ENCODE data around the gene IARS1.

The IARS1 gene

DNA sequence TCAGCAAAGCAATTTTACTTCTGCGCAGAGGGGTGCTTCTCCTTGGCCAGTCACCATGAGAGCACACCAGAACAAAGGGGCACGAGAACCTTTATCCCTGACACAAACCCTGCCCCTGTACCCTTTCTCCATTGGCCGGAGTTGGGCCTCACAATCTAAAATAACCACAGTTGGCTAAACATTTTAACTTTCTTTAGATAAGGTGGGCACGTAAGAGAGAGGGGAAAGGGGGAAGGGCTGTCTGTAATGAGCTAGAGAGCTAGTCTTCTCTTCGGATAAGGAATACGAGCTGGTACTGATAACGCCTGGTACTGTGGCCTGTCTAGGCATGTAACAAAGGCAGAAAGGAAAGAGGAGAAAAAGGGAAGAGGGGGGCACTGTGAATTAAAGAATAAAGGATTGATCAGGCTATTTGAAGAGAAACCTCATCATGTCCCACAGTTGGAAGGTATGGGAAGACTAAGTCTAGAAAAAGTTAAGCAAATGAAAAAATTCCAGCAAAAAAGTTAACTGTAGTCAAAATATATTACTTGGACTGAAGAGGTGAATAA, 1.8 kb upstream of the IARS1 start:
- DNase-seq (ENCODE audit: low spot score): no peak

DNA sequence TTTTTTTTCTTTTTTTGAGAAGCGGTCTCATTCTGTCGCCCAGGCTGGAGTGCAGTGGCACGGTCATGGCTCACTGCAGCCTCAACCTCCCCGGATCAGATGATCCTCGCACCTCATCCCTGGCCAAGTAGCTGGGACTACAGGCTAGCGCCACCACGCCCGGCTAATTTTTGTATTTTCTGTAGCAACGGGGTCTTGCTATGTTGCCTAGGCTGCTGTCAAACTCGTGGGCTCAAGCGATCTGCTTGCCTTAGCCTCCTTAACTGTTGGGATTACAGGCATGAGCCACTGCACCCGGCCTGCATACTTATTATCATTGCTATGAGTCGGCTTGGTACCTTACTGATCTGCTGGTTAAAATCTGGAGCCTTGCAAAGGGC, 790 bp upstream of the IARS1 start:
- DNase-seq (ENCODE audit: low spot score): peak; percentile 22

DNA sequence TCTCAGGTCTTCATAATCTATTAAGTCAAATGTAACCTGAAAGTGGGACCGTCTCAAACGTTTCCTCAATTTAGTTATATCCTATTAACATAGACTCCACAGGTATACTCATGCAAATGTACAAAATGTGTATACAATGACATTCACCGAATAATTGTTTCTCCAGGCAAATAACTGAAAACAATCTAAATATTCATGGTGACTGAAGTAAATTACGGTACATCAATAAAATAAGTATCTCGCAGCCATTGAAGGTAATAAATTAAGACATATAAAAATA, 482 bp downstream of the IARS1 start:
- DNase-seq (ENCODE audit: low spot score): no peak

DNA sequence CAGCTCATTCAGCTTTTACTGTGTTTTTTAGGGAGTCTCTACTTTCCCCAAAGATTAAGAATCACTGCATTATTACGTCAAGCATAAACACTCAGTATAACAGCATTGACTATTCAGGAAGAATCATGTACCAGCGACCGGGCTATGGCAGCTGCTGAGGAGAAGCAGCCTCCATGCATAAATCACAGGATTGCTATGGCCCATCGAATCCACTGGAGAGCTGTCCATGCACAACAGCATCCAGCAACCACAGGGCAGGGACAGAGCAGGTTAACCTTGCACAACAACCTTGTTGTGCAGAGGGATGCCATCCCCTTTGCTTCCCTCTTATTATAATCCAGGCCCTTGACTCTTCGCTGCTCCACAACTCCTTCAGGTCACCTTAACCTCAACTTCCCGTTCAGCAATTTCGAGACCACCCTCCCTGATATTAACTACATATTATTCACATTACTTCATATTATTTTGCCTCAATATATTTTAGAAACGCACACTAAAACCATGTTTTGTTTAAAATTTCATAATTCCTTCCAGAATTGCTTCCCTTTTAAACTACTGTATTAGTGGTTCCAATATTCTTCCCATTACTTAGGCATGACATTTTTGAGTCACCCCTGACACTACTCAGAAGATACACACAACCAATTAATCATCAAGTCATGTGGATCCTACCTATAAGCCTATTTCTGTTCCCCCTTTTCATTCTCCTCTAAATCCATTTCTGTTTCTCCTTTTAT, 991 bp downstream of the IARS1 start:
- DNase-seq (ENCODE audit: low spot score): no peak

DNA sequence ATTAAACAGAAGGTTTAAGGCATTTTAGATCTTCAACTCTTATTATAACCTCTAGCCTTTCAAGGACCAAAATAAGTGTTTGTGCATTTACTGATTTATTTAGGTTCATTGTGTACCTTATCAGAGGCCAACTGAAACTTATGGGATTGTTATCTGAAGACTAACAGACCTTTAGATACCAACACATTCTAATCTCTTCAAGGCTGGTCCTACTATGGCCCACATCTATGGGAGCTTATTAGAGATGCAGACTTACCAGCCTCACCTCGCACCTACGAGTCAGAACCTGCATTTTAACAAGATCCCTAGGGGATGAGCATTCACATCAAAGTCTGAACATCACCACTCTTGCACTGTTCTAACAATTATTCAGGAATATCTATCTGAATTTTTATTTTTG, 1.9 kb downstream of the IARS1 start:
- DNase-seq (ENCODE audit: low spot score): no peak

DNA sequence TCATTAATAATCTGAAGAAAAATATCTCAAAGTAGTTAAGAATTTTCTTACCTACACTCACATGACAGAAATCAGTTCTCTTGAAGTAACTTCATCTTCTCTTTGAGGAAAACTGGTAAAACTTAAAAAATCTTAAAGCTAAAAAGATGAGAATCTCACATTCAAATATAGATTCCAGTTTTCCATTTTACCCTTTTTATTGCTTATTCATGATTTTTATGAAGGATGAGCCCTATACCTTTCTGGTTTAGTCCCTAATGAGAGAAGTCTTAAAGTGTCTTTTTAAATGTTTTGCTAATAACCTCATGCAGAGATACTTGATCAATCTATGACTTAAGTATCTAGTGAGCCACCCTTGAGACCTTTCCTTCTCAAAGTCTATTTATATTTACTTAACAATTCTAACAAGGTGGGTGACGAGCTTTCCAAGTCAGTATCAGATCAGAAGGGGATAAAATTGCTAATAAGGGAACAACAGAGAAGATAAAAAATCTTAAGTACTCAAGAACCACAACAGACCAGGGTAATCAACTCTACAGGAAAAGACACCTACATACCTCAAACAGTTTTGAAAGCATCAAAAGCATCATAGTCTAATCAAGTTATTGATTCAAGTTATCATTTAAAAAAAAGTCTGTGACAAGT, 2.6 kb downstream of the IARS1 start:
- no peak for DNase-seq (ENCODE audit: low spot score)

DNA sequence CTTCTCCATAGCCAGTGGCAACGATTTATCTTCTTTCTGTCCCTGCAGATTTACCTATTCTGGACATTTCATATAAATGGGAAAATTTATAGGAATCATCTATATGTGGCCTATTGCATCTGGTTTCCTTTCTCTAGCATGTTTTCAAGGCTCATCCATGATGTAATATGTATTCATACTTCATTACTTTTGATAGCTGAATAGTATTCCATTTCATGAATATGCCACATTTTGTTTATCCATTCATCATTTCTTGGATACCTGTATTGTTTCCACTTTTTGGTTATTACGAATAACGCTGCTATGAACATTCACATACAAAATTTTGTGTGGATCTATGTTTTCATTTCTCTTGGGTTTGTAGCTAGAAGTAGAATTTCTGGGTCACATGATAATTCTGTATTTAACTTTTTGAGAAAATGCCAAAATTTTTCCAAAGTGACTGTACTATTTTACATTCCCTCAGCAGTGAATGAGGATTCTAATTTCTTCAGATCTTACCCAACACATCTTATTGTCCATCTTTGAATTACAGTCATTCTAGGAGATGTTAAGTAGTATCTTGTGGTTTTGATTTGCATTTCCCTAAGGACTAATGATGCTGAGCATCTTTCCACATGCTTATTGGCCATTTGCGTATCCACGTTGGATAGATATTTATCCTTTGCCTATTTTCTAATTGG, 3.6 kb downstream of the IARS1 start:
- no peak for DNase-seq (ENCODE audit: low spot score)

DNA sequence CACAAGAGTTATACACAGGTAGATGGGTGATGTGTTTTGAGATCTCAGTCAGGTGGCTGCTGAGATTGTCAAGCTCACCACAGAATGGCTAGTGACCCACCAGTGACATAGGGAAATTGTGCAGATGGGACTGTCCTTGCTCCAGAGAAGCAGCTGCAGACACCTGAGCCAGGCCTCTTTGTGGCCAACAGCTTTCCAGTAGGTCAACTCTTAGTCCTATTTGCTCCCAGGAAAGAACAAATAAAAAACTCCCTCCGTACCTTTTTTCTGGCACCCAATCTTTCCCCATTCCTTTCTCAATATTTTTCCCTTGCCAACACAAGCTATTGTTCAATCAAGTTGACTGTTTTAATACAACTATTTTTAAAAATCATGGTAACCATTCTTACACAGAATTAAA, 14.2 kb downstream of the IARS1 start:
- no peak for DNase-seq (ENCODE audit: low spot score)

DNA sequence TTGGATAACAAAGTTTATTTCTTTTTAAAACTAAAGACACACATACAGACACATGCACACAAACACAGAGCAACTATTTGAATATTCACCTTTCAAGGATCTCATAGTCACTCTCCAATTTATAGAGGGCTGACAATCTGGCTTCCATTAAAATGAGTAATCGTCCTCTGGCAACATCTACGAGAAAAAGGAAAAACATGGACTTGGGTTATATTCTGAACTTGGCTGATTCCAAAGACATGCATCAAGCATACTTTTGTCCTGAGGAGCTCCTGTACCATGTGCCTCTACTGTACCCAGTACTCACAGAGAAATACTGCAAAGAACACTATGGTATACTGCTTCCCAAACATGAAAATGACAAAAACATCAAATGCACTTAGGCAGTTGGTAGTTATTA, 15.4 kb downstream of the IARS1 start:
- DNase-seq (ENCODE audit: low spot score): no peak

DNA sequence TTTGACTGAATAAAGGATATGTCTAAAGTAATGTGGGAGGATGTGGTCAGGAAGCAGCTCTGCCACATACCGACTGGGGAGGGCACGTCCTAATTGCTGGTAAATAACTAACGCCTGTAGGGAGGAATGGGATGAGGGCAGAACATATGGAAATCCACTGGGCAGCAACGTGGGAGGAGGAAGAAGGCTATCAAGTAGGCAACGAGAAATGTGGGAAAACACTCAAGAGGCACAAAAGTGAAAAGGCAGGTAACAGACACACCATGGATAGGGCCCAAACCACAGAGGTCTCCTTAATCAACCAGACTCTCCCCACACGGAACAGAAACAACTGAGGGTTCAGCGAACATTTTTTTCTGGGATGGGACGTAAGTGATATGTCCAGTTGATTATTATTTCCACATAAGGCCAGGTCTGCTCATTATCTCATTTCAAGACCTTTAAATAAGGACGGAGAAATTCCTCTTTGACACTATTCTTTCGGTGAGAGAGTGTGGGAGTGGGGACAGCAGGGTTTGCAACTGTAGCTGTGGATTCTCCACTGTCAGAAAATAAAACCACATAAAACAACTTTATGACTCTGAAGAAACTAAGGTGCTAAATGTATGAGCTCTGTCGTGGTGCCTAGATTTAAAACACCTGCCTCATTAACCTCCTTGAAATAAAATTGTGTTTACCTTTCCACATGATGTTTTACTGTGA, 17.0 kb downstream of the IARS1 start:
- DNase-seq (ENCODE audit: low spot score): no peak

DNA sequence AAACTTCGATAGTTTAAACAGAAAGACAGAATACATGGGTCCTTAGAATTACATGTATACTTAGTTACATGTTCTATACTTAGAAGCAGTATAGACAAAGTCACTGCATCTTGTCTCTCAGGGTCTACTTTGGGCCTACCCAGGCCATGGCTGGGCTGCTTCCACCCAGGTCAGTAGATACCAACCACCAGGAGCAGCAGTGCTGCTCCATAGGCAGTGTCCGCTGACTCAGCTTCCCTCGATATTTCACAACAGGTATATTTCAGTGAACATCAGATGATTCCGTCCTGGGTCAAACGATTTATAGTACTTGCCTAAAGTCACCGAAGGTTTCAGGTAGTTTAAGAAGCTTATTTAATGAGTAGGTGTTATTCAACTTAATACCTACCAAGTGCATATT, 18.0 kb downstream of the IARS1 start:
- no peak for DNase-seq (ENCODE audit: low spot score)

DNA sequence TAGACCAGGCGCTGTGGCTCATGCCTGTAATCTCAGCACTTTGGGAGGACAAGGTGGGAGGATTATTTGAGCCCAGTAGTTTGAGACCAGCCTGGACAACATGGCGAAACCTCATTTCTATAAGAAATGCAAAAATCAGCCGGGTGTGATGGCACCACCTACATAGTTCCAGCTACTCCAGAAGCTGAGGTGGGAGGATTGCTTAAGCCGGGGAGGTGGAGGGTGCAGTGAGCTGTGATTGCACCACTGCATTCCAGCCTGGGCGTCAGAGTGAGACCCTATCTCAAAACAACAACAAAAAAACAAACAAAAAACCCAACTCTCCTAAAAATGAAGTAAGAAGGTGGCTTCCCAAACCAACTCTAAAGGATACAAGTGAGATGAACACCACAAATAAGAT, 23.0 kb downstream of the IARS1 start:
- no peak for DNase-seq (ENCODE audit: low spot score)

DNA sequence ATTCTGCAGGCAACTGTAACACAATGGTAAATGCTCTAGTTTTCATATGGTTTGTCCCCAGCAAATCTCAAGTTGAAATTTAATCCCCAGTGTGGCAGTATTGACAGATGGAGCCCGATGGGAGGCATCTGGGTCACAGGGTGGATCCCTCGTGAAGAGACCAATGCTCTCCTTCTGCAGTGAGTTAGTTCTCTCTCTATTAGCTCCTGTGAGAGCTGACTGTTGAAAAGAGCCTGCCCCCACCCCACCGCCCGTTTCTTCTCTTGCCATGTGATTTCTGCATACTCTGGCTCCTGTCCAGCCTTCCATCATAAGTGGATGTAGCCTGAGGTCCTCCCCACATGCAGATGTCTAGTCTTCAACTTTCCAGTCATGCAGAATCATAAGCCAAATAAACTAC, 27.0 kb downstream of the IARS1 start:
- DNase-seq (ENCODE audit: low spot score): no peak

DNA sequence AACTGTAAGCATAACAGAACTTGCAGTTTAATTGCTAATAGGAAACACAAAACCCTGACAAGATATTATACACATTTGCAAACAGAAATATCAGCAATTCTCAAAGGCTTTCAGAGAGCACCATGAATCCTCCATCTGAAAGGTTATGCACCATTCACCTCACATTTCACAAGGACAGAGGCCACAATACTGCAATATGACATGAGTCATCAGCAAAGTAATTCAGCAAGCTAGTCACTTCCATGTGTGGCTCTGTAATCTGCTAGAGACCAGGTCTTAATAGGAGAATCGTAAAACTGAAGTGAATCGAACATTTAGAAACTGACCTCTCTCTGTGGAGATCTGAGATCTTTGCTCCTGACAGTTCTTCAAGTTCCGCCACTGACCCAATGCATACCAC, 28.3 kb downstream of the IARS1 start:
- no peak for DNase-seq (ENCODE audit: low spot score)

DNA sequence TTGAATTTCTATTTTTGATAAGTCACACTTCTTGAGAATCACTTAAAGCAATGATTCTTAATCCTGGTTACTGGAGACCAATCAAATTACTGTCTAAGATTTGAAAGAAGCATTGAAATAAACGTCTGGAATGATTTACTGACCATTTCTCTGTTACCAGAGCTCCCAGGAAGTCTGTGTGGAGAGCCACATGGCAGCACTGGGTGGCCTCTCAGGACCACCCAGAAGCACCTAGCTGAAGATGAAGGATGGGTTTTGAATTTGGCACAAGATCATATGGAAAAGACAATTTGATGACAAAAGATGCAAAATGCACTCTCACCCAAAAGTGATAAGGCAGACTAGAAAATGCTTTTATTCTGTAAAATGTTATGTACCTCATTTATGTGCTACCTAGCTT, 30.4 kb downstream of the IARS1 start:
- no peak for DNase-seq (ENCODE audit: low spot score)

DNA sequence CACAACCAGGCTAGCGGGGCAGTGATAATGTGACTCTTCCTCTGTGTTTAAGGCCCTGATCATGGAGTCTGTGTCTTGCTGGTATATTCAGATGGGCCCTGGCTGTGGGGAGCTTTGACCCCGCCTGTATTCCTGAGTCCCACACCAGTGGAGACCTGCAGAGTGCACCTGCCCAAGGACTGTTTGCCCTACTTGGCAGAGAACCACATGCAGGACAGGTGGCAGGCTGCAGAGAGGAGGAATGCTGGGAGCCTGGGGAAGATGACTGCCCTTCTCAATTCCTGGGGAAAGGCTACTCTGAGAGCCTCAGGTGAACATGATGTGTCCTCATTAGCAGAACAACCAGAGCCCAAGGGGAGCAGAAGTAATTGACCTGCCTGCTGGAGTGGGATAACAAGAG, 36.2 kb downstream of the IARS1 start:
- DNase-seq (ENCODE audit: low spot score): no peak

DNA sequence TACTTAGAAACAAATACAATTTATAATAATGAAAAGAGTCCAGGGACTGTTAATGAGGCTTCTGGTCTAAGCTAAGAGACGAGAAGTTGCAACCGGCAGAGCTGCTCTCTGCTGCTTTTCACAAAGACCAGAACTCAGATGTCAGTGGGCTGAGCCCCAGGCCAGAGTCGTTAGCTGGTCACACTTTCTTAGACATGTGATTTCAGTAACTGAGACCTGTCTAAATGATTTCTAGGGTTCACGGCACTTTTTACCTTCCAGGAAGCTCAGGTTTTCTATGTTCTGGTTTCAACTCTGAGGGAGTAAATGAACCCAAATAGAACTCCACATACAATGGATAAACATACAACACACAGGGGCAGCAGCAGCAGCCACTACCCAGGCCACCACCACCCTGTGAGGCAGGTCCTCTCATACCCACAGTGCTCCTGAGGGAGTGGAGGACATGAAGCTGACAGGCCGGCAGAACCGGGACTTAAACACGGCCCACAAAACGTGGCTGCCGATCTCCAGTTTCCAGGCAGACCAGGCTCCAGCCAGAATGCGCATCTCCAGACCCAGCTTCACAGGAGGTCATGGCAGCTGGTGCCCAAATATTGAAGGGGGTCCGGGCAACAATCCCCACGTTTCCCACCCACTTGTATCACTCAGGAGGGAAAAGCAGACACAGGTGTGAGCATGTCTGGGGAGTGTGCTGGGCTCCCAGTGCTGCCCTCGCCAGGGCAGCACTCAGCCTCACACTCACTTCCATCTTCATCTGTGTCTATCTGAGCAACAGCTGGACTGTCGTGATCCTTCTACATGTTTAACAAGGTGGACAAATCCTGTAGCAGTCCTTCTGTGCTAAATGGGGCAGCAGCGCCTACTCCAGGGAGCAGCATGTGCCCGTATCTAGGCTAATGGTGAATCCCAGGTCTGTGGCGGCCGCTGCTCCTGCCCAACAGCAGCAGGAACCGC, 38.8 kb downstream of the IARS1 start:
- no peak for DNase-seq (ENCODE audit: low spot score)

DNA sequence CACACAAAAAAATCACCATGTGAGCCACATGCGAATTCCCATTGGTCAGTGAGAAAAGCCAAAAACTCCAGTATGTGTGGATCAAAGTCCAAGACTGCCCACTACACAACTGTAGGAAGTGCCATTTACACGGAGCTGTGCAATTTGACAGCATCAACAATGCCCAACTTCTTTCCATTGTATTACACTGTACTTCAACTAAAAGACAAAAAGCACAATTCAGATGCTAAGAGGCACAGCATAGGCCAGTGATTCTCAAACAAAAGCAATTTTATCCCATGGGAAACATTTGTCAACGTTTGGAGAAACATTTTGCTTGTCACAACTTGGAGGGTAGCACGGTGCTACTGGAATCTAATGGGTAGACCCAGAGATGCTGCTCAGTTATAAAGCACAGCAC, 39.8 kb downstream of the IARS1 start:
- DNase-seq (ENCODE audit: low spot score): no peak

DNA sequence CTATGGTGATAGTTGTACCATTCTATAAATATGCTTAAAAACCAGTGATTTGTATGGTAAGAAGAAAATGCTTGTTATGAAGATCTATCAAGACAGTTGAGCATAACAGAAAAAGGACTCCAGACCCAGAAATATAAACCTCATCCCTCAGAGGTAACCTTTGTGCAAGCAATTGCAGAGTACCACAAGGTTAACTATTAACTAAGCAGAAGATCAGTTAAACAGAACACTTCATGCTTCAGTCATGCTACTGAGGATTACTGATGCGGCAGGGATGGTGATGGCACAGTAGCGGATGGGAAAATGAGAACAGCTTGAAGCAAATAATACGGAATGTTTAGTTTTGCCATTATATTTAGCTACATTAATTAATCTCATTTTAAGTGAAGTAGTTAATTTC, 45.5 kb downstream of the IARS1 start:
- DNase-seq (ENCODE audit: low spot score): no peak

DNA sequence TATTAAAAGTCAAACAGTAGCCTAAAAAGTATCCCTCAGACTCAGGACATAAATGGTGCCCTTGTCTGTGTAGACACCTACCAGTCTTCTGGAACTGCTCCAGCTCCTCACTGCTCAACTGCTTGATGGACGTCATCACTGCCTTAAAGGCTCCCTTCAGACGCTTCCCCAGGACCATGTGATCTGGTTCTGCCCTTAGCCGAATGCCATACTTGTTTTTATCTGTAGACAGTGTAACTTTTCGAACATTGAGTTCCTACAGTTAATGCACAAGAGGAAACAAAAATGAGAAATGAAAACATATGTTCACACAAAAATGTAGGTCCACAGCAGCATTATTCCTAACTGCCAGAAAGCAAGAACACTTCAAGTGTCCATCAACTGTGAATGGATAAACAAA, 46.2 kb downstream of the IARS1 start:
- DNase-seq (ENCODE audit: low spot score): no peak

DNA sequence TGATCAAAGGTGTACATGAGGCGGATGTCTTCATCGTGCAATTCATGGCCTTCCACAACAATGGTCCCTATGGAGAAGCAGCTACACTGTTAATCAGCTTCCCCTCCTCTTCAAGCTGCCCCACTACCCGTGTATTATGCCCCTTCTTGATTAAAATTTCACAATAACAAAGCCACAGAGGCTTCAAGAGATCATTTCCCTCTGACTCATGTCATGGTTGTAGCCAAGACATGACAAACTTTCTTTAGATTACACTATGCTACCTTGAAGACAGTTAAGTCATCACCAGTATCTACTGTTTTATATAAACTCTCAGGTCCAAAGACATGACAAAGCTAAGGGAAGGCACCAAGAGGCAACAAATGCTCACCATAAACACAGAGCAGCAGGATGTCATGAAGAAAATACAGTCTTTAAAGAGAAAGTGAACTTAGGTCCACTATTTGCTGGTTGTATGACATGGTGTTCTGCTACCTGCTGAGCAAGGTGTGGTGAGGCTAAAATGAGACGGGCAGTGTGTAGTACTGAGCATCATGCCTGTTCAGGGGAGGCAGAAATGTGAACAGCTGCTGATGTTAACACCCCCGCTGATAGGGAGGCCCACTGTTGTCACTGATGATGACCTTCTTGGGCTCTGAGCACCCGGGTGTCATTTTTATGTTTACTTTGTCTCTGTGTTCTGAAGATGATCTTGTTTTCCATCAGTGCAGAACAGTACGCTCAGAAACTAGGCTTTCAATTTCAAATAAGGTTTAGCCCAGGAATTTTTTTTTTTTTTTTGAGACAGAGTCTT, 48.3 kb downstream of the IARS1 start:
- no peak for DNase-seq (ENCODE audit: low spot score)
